HTERT RPE-1 (cell line): ENCODE measurements around the gene TBX20.
"Not testable (repeated sequence)": the region's sequence is repeated elsewhere in the genome, so short reads cannot be mapped to it uniquely, and the experiment has no call there.

Experiments used
- in situ Hi-C: fragments of 300-500 bp; cut with MboI; formaldehyde crosslinking; loops from 4 replicates; pipeline ENCODE4 v1.14.3; 2020; ENCODE audit warnings: low sequenced_read_pairs

TBX20 gene

GRCh38 chr7:35256256-35257175, 2.6 kb upstream of the TBX20 start:
- in situ Hi-C loops: no loop called here

- in situ Hi-C loops: no loop called here
Measured at GRCh38 chr7:35255443-35256255, 1.7 kb upstream of the TBX20 start.

GRCh38 chr7:35254496-35255442, 869 bp upstream of the TBX20 start:
- in situ Hi-C loops: no loop called here

DNA sequence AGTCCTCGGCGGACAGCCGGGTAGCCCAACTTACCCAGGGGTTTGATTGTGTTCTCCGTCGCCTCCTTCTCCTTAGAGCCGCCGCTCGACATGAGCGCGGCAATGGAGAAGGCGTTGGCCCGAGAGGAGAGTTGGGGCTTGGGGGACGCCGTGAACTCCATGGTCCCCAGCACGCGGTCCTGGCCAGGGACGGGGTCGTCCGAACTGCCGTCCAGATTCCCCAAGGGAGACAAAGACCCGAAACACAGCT, 515 bp downstream of the TBX20 start:
- in situ Hi-C loops: no loop called here

GRCh38 chr7:35252612-35253459, 1.1 kb downstream of the TBX20 start:
- in situ Hi-C loops: no loop called here

DNA sequence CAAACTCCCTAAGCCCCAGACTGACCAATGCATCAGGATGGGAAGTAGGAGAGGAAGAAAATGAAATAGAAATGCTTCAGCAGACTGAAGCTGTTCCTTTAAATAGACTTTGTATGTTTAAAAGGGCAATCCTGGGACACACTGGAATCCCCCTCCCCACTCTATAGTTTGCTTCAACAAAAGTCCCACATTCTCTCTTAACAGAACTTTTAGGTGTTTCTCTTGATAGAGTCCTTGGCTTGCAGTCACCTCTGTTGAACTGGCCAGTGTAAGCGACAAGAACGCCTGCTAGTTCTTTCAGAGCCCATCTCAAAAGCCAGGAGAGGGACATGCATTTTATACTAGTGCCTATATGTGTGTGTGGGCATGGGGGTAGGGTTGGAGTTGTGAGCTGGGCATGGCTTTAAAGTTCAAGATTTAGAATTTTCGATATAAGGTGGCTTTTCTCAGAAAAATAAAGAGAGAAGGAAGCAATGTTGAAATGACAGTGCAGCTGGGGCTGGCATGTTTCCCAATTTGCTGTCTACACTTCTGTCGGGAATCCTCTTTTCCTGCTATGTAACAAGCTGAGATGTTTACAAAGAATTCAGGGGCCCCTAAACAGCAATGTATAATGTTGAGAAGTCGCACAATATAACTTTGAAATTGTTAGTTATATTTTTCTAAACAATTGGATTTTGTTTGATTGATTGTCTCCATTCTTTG, 2.1 kb downstream of the TBX20 start:
- in situ Hi-C loops: no loop called here

DNA sequence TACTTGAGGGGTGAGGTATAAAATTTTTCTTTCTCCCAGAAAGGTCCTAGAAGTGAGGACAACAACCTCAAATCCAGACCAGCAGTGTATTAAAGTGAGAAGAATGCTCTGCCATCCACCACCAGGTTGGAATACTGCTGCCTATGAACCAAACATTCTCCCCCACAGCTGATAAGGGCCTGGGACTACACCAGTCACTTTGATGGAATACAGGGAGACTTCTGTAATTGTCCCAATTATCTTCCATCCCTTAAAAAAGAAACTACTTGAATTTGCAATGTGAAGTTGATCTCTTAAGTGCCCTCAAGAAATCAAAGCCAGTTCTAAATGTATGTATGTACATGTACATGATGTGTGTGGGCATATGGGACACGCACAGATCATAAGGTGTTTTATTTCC, 3.0 kb downstream of the TBX20 start:
- in situ Hi-C loops: no loop called here

DNA sequence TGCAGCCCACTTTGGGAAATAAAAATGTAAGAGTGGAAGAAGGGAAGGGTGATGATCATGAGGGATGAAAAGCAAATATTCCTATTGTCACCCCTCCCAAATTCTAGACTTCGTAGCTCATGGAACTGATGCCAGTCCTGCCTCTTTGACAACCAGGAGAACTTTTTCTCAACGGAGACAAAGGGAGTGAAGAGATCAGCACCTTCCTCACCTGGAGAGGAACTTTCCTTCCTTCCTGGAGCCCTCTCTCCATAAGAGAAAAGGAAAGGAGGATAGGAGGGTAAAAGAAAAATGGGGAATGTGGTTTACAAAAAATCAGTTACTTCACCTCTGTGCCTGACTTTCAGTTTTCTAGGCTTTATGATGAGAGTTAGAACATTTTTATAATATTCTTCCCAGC, 3.4 kb downstream of the TBX20 start:
- in situ Hi-C loops: no loop called here

DNA sequence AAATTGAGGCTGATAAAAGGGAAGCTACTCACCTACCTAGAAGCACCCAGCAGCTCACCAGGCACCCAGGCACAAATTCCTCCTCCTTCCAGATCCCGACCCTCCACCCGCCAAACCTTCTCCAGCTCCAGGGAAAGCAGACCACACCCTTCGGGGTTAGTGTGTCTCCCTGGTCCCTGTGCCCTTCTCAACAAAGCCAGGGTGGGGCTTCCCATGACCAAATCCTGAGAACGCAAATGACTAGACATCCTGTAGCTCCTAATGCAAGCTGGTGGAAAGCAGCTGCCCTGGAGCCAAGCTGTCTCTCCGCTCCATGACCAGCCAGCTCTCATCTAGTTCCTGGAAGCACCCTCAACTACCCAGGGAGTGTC, 4.4 kb downstream of the TBX20 start:
- in situ Hi-C loops: no loop called here

DNA sequence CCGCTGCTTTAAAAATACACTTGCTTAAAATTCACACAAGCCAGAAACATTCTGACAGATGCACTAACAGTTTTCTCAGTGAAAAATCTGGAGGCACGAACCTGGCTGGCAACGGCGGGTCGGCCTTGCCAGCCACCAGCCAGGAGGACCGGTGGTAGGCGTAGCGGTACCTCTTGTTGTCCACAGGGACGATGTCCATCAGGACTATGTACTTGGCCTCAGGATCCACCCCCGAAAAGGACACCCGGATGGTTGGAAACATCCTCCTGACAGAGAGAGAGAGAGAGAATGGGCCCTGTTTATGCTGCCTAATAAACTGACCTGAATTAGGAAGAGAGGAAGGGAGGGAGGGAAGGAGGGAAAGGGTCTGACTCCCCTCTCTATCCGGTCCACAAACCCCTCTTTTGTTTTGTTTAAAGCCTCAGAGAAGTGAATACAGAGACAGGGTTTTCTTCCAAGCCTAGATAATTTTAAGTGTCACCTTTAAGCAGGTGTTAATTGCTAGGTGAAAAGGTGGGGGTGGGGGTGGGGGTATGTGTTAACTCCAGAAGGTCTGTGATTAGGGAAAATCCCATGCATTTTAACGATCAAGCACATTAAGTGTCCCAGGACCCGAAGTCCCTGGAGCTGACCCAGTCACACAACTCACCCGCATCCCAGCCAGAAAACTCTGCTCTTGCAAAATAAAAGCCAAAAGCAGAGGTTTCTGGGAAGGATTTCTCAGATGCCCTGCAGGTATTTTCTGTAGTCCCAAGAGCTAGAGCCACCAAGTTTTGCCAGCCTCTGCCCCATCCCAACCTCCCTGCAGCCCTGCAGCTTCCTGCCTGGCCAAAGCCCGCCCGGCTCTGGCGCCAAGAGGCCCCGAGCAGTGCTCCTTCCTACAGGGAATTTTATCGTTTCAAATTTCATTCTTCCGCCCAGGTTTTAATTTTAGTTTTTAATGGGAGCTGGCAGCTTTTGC, 5.0 kb downstream of the TBX20 start:
- in situ Hi-C loops: no loop called here

DNA sequence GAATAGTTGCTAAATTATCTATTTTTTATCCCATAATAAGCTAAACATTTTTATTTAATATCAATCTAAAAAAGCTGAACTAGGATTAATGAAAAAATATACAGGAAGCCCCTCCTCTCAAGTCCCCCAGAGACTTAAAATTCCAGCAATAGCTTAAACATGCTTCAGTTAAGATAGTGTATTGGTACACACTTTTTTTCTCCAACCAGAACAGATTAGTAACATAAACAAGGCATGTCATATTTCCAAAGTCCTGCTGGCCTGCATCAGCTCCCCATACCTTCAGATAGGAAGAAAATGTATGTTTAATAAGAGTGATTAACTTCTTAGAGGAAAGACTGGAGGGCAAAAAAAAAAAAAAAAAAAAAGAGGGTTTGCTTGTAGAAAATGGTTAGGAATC, 7.1 kb downstream of the TBX20 start:
- in situ Hi-C loops: no loop called here

DNA sequence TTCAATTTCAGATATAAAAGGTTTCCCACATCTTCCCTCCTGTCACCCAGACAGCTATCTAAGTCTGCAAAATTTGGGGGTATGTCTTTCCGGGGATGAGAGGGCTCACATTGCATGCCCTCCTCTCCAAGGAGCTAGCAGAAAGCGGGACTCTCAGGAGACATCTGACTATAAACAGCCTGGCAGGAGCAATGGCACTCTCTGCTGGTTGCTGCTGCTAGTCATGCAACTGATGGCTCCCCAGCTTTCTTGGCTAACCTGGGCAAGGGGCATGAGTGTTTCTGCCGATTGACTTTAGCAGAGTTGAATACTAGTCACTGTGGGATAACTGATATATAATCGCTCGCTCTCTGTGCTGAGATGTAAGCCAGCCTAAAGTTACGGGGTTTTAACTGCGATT, 12.0 kb downstream of the TBX20 start:
- in situ Hi-C loops: no loop called here

- in situ Hi-C loops: no loop called here
Measured at GRCh38 chr7:35241436-35241835, 12.5 kb downstream of the TBX20 start.

DNA sequence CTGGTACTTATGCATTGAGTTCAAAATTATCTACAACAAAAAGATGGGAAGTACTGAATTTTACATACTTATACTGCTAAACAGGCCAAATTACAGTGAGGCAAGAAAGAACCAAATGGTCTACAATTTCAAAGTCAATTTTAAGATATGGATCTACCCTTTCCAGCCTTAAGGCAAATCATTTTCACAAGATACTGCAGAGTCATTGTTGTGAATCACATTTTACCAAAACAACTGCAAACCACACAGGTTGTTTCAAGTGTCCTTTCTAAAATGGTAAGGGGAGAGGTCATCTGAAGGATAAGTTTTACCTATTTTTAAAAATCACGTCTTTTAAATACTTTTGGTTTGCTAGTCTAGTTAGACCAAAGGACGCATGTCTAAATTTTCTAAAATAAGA, 12.9 kb downstream of the TBX20 start:
- in situ Hi-C loops: not testable (repeated sequence)

DNA sequence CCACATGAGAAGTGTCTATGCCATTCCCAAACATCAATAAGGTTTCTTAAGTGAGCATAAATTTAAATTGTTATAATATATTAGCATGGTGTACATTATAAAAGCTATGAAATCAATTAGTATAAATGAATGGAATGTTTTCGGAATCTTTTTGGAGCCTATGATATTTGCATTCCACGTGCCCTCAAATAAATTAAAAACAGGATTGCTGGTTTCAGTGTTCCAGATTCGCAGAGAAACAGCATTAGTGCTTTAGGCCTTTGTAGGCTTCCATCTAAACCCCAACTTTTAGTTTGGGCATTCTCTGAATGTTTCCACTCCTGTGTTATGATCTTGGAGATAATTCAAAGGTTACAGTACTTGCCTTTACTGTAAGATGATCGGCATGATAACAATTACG, 15.4 kb downstream of the TBX20 start:
- in situ Hi-C loops: not testable (repeated sequence)

DNA sequence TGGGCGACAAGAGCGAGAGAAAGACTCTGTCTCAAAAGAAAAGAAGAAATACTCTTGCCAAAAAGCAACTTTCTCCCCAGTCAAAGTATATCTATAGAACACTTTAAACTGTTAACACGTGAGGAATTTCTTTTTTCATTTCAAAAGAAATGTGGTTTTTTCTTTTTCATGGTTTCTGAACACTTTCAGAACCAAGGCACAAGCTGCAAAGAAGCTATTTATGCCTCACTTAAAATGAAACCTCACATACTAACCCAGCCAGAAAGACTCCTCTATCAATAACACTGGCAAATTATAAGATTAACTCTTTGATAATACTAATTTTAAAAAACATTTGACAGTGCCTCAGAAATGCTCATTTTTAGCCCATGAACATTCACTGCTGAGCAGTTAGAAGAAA, 20.9 kb downstream of the TBX20 start:
- in situ Hi-C loops: no loop called here

DNA sequence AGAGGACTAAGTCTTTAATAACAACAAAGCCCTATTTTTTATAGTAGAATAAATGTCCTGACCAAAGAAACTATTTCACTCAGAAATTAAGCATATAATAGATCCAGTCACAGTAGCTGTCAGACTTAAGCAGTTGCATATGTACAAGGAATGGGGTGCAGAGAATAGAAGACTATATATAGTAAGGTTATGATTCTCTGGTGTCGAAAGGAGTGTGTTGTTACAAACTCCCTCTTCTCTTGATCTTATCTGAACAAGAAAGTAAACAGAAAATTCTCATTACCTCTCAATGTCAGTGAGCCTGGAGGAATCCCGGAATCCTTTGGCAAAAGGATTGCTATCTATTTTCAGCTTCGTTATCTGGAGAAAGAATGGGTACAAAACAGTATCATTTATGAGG, 22.7 kb downstream of the TBX20 start:
- in situ Hi-C loops: not testable (repeated sequence)

GRCh38 chr7:35229116-35229780, 24.7 kb downstream of the TBX20 start:
- in situ Hi-C loops: not testable (repeated sequence)
